B cell (primary cell): ENCODE measurements around the gene OLFM2. TPM values are rescaled to one million over a fixed set of nuclear protein-coding genes. Genes with fewer than 3 reads are reported as not detected.

Source experiments
- ATAC-seq: fragments of 200-7000 bp; cut with Tn5 transposase; one replicate; pipeline ENCODE4 v1.10.0; 2021; ENCODE audit warnings: low read depth, mild to moderate bottlenecking, moderate number of reproducible peaks, moderate library complexity
- CTCF ChIA-PET: fragments of 350-600 bp; sonication (Branson Sonifier 250); formaldehyde crosslinking; loops from one replicate; lab custom pipeline; 2021; ENCODE audit warnings: antibody characterized with exemption, inconsistent platforms; lab: Charles Lee
- POLR2A ChIA-PET: fragments of 350-600 bp; sonication (Branson Sonifier 250); formaldehyde crosslinking; loops from one replicate; lab custom pipeline; 2021; ENCODE audit warnings: antibody characterized with exemption; lab: Charles Lee
- DNase-seq: peaks from one replicate; pipeline ENCODE4 v3.0.0; 2013
- H2AFZ ChIP-seq: 2 replicates; pipeline ENCODE4 v1.6.1; 2012; ENCODE audit warnings: mild to moderate bottlenecking, low read depth, low read length; ENCODE audit not compliant: insufficient read depth, poor library complexity, severe bottlenecking
- H3K27ac ChIP-seq, 2 donors: 1 replicate in 1 of 2; 2 replicates in 1 of 2; pipeline ENCODE4 v1.5.1; 2012 to 2013; ENCODE audit warnings: low read length in 2 of 2, mild to moderate bottlenecking in 2 of 2, moderate library complexity in 1 of 2
- H3K27me3 ChIP-seq, 4 experiments: fragments of 200-600 bp in 1 of 4; sonication (generic) in 1 of 4; replicated peaks in 1 of 4; 1 replicate in 2 of 4; 2 replicates in 2 of 4; pipeline versions ENCODE4 v1.6.1 to v1.7.0; 2013 to 2016; ENCODE audit warnings: low read length in 3 of 4, mild to moderate bottlenecking in 2 of 4, mixed read lengths in 1 of 4, moderate library complexity in 1 of 4; ENCODE audit not compliant: insufficient read depth in 4 of 4, control insufficient read depth in 3 of 4; ENCODE audit errors: control extremely low read depth in 1 of 4
- H3K36me3 ChIP-seq, 2 experiments: replicated peaks in 1 of 2; 1 replicate in 1 of 2; 2 replicates in 1 of 2; pipeline versions ENCODE4 v1.6.1 to v1.7.1; 2013; ENCODE audit warnings: low read length in 1 of 2; ENCODE audit not compliant: insufficient read depth in 2 of 2, control insufficient read depth in 1 of 2; ENCODE audit errors: control extremely low read depth in 1 of 2, extremely low read depth in 1 of 2
- H3K4me1 ChIP-seq, 2 donors: fragments of 200-600 bp in 1 of 2; sonication (generic) in 1 of 2; 1 replicate in 1 of 2; 2 replicates in 1 of 2; pipeline versions ENCODE4 v1.5.1 to v1.6.1; 2013 to 2017; ENCODE audit warnings: low read length in 2 of 2; ENCODE audit not compliant: control insufficient read depth in 2 of 2, insufficient read depth in 2 of 2
- H3K4me2 ChIP-seq: replicated peaks from 2 replicates; pipeline ENCODE3; 2012; ENCODE audit warnings: mild to moderate bottlenecking, low read depth, low read length; ENCODE audit not compliant: poor library complexity, severe bottlenecking
- H3K4me3 ChIP-seq, 5 experiments: fragments of 200-600 bp in 1 of 5; sonication (generic) in 1 of 5; 1 replicate in 3 of 5; 2 replicates in 2 of 5; pipeline versions ENCODE4 v1.5.1 to v1.7.0; 2011 to 2016; ENCODE audit warnings: low read length in 4 of 5, mild to moderate bottlenecking in 4 of 5, low read depth in 2 of 5, control low read depth in 1 of 5, moderate library complexity in 1 of 5; ENCODE audit not compliant: insufficient read depth in 1 of 5; ENCODE audit errors: control extremely low read depth in 1 of 5, extremely low read depth in 1 of 5
- H3K79me2 ChIP-seq: fragments of 200-600 bp; sonication (generic); one replicate; pipeline ENCODE4 v1.6.0; 2016; ENCODE audit warnings: low read length; ENCODE audit not compliant: control insufficient read depth, insufficient read depth
- H3K9ac ChIP-seq: fragments of 200-600 bp; sonication (generic); 2 replicates; pipeline ENCODE4 v1.6.1; 2017; ENCODE audit warnings: mild to moderate bottlenecking, low read length, moderate library complexity
- H3K9me3 ChIP-seq, 3 donors: one replicate each; pipeline versions ENCODE4 v1.6.1 to v1.7.1; 2013; ENCODE audit warnings: low read length in 2 of 3; ENCODE audit not compliant: control insufficient read depth in 2 of 3, insufficient read depth in 1 of 3; ENCODE audit errors: control extremely low read depth in 1 of 3
- H4K20me1 ChIP-seq: 2 replicates; pipeline ENCODE4 v1.6.0; 2012; ENCODE audit warnings: mild to moderate bottlenecking, low read length; ENCODE audit not compliant: insufficient read depth, control insufficient read depth, poor library complexity, severe bottlenecking
- H3K27ac Mint-ChIP-seq: one replicate; pipeline ENCODE4 v1.8.0; 2021; ENCODE audit warnings: mixed read lengths
- H3K27me3 Mint-ChIP-seq: one replicate; pipeline ENCODE4 v1.8.0; 2021; ENCODE audit warnings: mixed read lengths
- H3K4me1 Mint-ChIP-seq: one replicate; pipeline ENCODE4 v1.8.0; 2021; ENCODE audit warnings: mixed read lengths
- H3K4me3 Mint-ChIP-seq: one replicate; pipeline ENCODE4 v1.8.0; 2021; ENCODE audit warnings: mixed read lengths
- H3K9me3 Mint-ChIP-seq: one replicate; pipeline ENCODE4 v1.8.0; 2022; ENCODE audit warnings: mixed read lengths; ENCODE audit not compliant: insufficient read depth
- CTCF ChIP-seq: fragments of 200-600 bp; IDR thresholded peaks from one replicate; pipeline ENCODE4 v1.8.0; 2022; ENCODE audit warnings: antibody characterized with exemption, mild to moderate bottlenecking
- EZH2 ChIP-seq: IDR thresholded peaks from 2 replicates; pipeline ENCODE4 v1.6.1; 2012; ENCODE audit warnings: borderline replicate concordance, low read depth, mild to moderate bottlenecking, moderate library complexity, low read length; ENCODE audit not compliant: insufficient read depth, poor library complexity, severe bottlenecking
- WGBS: methylation state at CpG from one replicate; pipeline ENCODE4 v1.1.5; 2013; ENCODE audit warnings: missing lambda C conversion rate; ENCODE audit not compliant: insufficient coverage; 5-methylcytosine and 5-hydroxymethylcytosine counted together
- intact Hi-C: fragments of 100-400 bp; cut with micrococcal nuclease; formaldehyde crosslinking; loops from one replicate; pipeline ENCODE4 v1.10.0; 2022
- polyA plus RNA-seq: library from polyadenylated mRNA; depleted of rRNA; stranded (reverse); fragments of >200 nt; gene quantifications from 2 replicates; pipeline ENCODE4 v1.2.3, GENCODE V29; 2012
- total RNA-seq, 2 donors: library from RNA; stranded (reverse); fragments of 120-200 nt in 1 of 2; gene quantifications; 1 replicate in 1 of 2; 2 replicates in 1 of 2; pipeline versions ENCODE4 v1.2.3 to v1.2.4, GENCODE V29; 2013 to 2022

The OLFM2 gene
- total and polyA plus RNA-seq, 2 donors (not counting 1 experiment from before 2014, with no cell fraction given), result 0.15 TPM; not detected in 1

GRCh38 chr19:9932835-9933234 lies 3.5 kb downstream of the OLFM2 start:
- Histone ChIP-seq H4K20me1 (no peaks in the 10 kb centered on the region), H2AFZ (no peak overlapping the region), H3K27ac (no peak overlapping the region), H3K27me3 (peaks cover 0 to 47% (median 28%) of the 10 kb centered on the region in 4 experiments), H3K4me1 (peaks cover 22 to 30% of the 10 kb centered on the region in 2 donors), H3K9me3 (peaks cover 0 to 27% (median 4%) of the 10 kb centered on the region in 3 donors), H3K36me3 (no peaks in the 10 kb centered on the region), H3K9ac (no peak overlapping the region), H3K4me2 (no peak overlapping the region), H3K4me3 (no peak overlapping the region), H3K79me2 (no peaks in the 10 kb centered on the region)
- Mint-ChIP-seq H3K4me1 (peaks cover 26% of the 10 kb centered on the region), H3K27ac (no peak overlapping the region), H3K4me3 (no peak overlapping the region), H3K27me3 (peaks cover 53% of the 10 kb centered on the region), H3K9me3 (no peaks in the 10 kb centered on the region)
- DNase-seq, result no peak
- TF ChIP-seq CTCF (no peak), EZH2 (no peak)
- WGBS, result 89% methylated on average over 4 of the region's 4 CpGs
- CTCF ChIA-PET, result interaction anchor here (0.6 to 4.7 kb wide), 17 partner anchors 9 to 459 kb away, joined by 3 to 41 read pairs (median 5); partner anchors contain the start of genes ICAM1 and MRPL4
- intact Hi-C loops, result loop anchor here (5.0 to 10.0 kb wide), 2 partner anchors 262 to 334 kb away; partner anchors contain the start of gene DNMT1
- POLR2A ChIA-PET, result interaction anchor here (0.7 kb wide), 2 partner anchors 181 to 299 kb away, joined by 3 to 4 read pairs; no protein-coding TSS in a partner anchor
- no peak for ATAC-seq

GRCh38 chr19:9931629-9932028 lies 4.7 kb downstream of the OLFM2 start:
- H3K4me2 ChIP-seq, result no peak overlapping the region
- H3K4me1 ChIP-seq, result peaks cover 16 to 24% of the 10 kb centered on the region in 2 donors
- no peak for TF ChIP-seq EZH2
- TF ChIP-seq CTCF, result no peak
- H3K4me3 ChIP-seq, result no peak overlapping the region
- H2AFZ ChIP-seq, result no peak overlapping the region
- H3K4me3 Mint-ChIP-seq, result no peak overlapping the region
- H3K9me3 Mint-ChIP-seq, result no peaks in the 10 kb centered on the region
- no peaks in the 10 kb centered on the region for H3K36me3 ChIP-seq
- H3K27ac Mint-ChIP-seq, result no peak overlapping the region
- no peak for DNase-seq
- H4K20me1 ChIP-seq, result no peaks in the 10 kb centered on the region
- H3K79me2 ChIP-seq, result no peaks in the 10 kb centered on the region
- H3K9ac ChIP-seq, result no peak overlapping the region
- no peak overlapping the region for H3K27ac ChIP-seq
- no peak for ATAC-seq
- WGBS, result no CpG with 5 or more reads among the region's 1 CpG
- H3K27me3 Mint-ChIP-seq, result peaks cover 44% of the 10 kb centered on the region
- peaks cover 0 to 35% (median 19%) of the 10 kb centered on the region in 4 experiments for H3K27me3 ChIP-seq
- peaks cover 0 to 21% (median 4%) of the 10 kb centered on the region in 3 donors for H3K9me3 ChIP-seq
- intact Hi-C loops, result loop anchor here (1.0 to 10.0 kb wide), 5 partner anchors 95 to 336 kb away; partner anchors contain the start of gene DNMT1
- peaks cover 23% of the 10 kb centered on the region for H3K4me1 Mint-ChIP-seq
- CTCF ChIA-PET, result interaction anchor here (0.7 to 4.7 kb wide), 14 partner anchors 12 to 461 kb away, joined by 3 to 41 read pairs (median 8); partner anchors contain the start of genes DNMT1 and ICAM1
- POLR2A ChIA-PET, result no interaction called here
